GM12878 (cell line): ENCODE measurements around the gene TMBIM6. TPM values are rescaled to one million over a fixed set of nuclear protein-coding genes. Genes with fewer than 3 reads are reported as not detected.
"Not testable (repeated sequence)": the region's sequence is repeated elsewhere in the genome, so short reads cannot be mapped to it uniquely, and the experiment has no call there.

Experiments
- ATAC-seq: fragments of 200-7000 bp; cut with Tn5 transposase; 3 replicates; pipeline ENCODE4 v1.9.1; 2020; ENCODE audit warnings: mild to moderate bottlenecking, moderate library complexity
- BruUV-seq: library from RNA; stranded (reverse); fragments of 400-500 nt; replicated peaks from 2 replicates; lab custom pipeline; 2021; lab: Mats Ljungman, UMichigan
- CTCF ChIA-PET: fragments of 300-600 bp; sonication (Branson Sonifier 250); formaldehyde crosslinking; extraction: SDS; loops from one replicate; lab custom pipeline; 2021; ENCODE audit warnings: inconsistent platforms; lab: Yijun Ruan, JAX
- POLR2A ChIA-PET: fragments of 350-600 bp; formaldehyde crosslinking; extraction: SDS; loops from one replicate; lab custom pipeline; 2021; ENCODE audit warnings: inconsistent platforms; lab: Charles Lee
- RAD21 ChIA-PET: fragments of 300-600 bp; sonication (Branson Sonifier 250); formaldehyde crosslinking; loops from one replicate; lab custom pipeline; 2023; ENCODE audit warnings: antibody characterized with exemption; ENCODE audit not compliant: unreplicated experiment; lab: Charles Lee
- SMC1A ChIA-PET: fragments of 300-600 bp; sonication (Branson Sonifier 250); formaldehyde crosslinking; loops from one replicate; lab custom pipeline; 2023; ENCODE audit not compliant: unreplicated experiment, uncharacterized antibody; lab: Charles Lee
- DNase-seq: peaks from one replicate; pipeline ENCODE4 v3.0.0-alpha.2; 2011; ENCODE audit warnings: low read depth, low spot score
- FAIRE-seq: peaks from 3 replicates; lab custom pipeline; 2011; peaks lifted over from hg19 to GRCh38; lab: Jason Lieb, UNC
- H2AFZ ChIP-seq: 2 replicates; pipeline ENCODE4 v1.6.0; 2011; ENCODE audit warnings: low read depth, low read length, control low read depth; ENCODE audit not compliant: control insufficient read depth
- H3K27ac ChIP-seq: 2 replicates; pipeline ENCODE4 v1.5.1; 2011; ENCODE audit warnings: control low read depth; ENCODE audit not compliant: control insufficient read depth, insufficient read depth
- H3K27me3 ChIP-seq, 2 experiments: replicated peaks in 1 of 2; 2 replicates each; pipeline versions ENCODE4 v1.6.0 to v1.6.1; 2011; ENCODE audit warnings: low read length in 1 of 2; ENCODE audit not compliant: control insufficient read depth in 2 of 2, insufficient read depth in 2 of 2
- H3K36me3 ChIP-seq, 2 experiments: 2 replicates each; pipeline ENCODE4 v1.5.1; 2011; ENCODE audit warnings: low read length in 1 of 2; ENCODE audit not compliant: control insufficient read depth in 2 of 2, insufficient read depth in 2 of 2
- H3K4me1 ChIP-seq: 2 replicates; pipeline ENCODE4 v1.6.1; 2011; ENCODE audit warnings: mild to moderate bottlenecking, low read length, moderate library complexity, mixed read lengths; ENCODE audit not compliant: control insufficient read depth, insufficient read depth
- H3K4me2 ChIP-seq: 2 replicates; pipeline ENCODE4 v1.6.0; 2011; ENCODE audit warnings: control low read depth; ENCODE audit not compliant: control insufficient read depth, insufficient read depth
- H3K4me3 ChIP-seq: fragments of 200-600 bp; sonication (generic); 2 replicates; pipeline ENCODE4 v1.5.1; 2016
- H3K79me2 ChIP-seq: 2 replicates; pipeline ENCODE4 v1.6.0; 2011; ENCODE audit warnings: low read length; ENCODE audit not compliant: control insufficient read depth, insufficient read depth
- H3K9ac ChIP-seq: 2 replicates; pipeline ENCODE4 v1.8.0; 2011; ENCODE audit warnings: low read length, control low read depth, mixed read lengths; ENCODE audit not compliant: control insufficient read depth, insufficient read depth
- H3K9me3 ChIP-seq: replicated peaks from 3 replicates; pipeline ENCODE4 v1.5.1; 2011; ENCODE audit warnings: mild to moderate bottlenecking, low read length; ENCODE audit not compliant: control insufficient read depth, insufficient read depth
- H4K20me1 ChIP-seq: 2 replicates; pipeline ENCODE4 v1.6.0; 2011; ENCODE audit not compliant: control insufficient read depth, insufficient read depth
- NRF1 ChIP-seq: conservative IDR thresholded peaks from 2 replicates; pipeline ENCODE4 v1.6.1; 2011; ENCODE audit warnings: mild to moderate bottlenecking, low read depth, low read length, improper control_type of control experiment
- SP1 ChIP-seq: IDR thresholded peaks from one replicate; pipeline ENCODE4 v1.6.1; 2011; ENCODE audit warnings: low read depth, low read length
- SPI1 ChIP-seq: IDR thresholded peaks from 2 replicates; pipeline ENCODE4 v1.6.1; 2011; ENCODE audit warnings: low read depth, mild to moderate bottlenecking, low read length, moderate library complexity, borderline replicate concordance; ENCODE audit not compliant: insufficient read depth
- TAF1 ChIP-seq: IDR thresholded peaks from 2 replicates; pipeline ENCODE4 v1.6.1; 2011; ENCODE audit warnings: mild to moderate bottlenecking, low read depth, low read length, borderline replicate concordance
- ZNF24 ChIP-seq: fragments of 450-650 bp; IDR thresholded peaks from 2 replicates; pipeline ENCODE4 v1.6.1; 2017; ENCODE audit warnings: antibody characterized with exemption, mild to moderate bottlenecking
- ZSCAN29 ChIP-seq: fragments of 450-650 bp; IDR thresholded peaks from 2 replicates; pipeline ENCODE4 v1.6.1; 2017; ENCODE audit warnings: mild to moderate bottlenecking, moderate library complexity
- WGBS: methylation state at CpG from one replicate; pipeline ENCODE4 v1.1.6; 2016; ENCODE audit warnings: low lambda C conversion rate; ENCODE audit not compliant: insufficient replicate concordance, insufficient coverage; ENCODE audit errors: missing lambda C conversion rate; 5-methylcytosine and 5-hydroxymethylcytosine counted together
- in situ Hi-C: fragments of 300-500 bp; cut with MboI; formaldehyde crosslinking; loops from 9 replicates; pipeline ENCODE4 v1.14.3; 2018; ENCODE audit warnings: mixed read lengths
- intact Hi-C: fragments of 100-400 bp; cut with micrococcal nuclease; formaldehyde crosslinking; loops from one replicate; pipeline ENCODE4 v1.14.2; 2022; ENCODE audit not compliant: unreplicated experiment
- polyA plus RNA-seq, 11 experiments: library from polyadenylated mRNA; depleted of rRNA in 4 of 11; unstranded in 6 of 11; stranded (reverse) in 5 of 11; fragments of >200 nt; fragmentation: Nextera tagmentation in 4 of 11; fragmentation: Illumina TruSeq in 1 of 11; extraction: Ambion mirVana in 4 of 11; extraction: Trizol in 1 of 11; gene quantifications; 1 replicate in 1 of 11; 2 replicates in 10 of 11; pipeline versions ENCODE4 v1.2.1 to v1.2.3, GENCODE V29; 2011 to 2016; ENCODE audit warnings: inconsistent platforms in 2 of 11, missing spikeins in 2 of 11, low read depth in 1 of 11
- total RNA-seq, 4 experiments: library from RNA; depleted of rRNA in 3 of 4; stranded (reverse); fragments of >200 nt in 3 of 4; fragmentation: Illumina TruSeq in 1 of 4; extraction: Trizol in 1 of 4; gene quantifications; 2 replicates each; pipeline versions ENCODE4 v1.2.1 to v1.2.3, GENCODE V29; 2013 to 2021
- TF ChIP-seq, protein P1 (sequence below), 3 experiments: IDR thresholded peaks in 2 of 3; conservative IDR thresholded peaks in 1 of 3; 2 replicates each; pipeline ENCODE4 v1.5.1; 2011; ENCODE audit warnings: low read depth in 3 of 3, low read length in 3 of 3, mild to moderate bottlenecking in 3 of 3, control low read depth in 2 of 3, moderate library complexity in 2 of 3, inconsistent platforms in 1 of 3, mixed read lengths in 1 of 3; ENCODE audit not compliant: control insufficient read depth in 2 of 3, insufficient read depth in 1 of 3; ENCODE audit errors: extremely low read depth in 1 of 3

Gene TMBIM6
- total and polyA plus RNA-seq, 10 of the 15 experiments (the other 5 are each of a cell fraction or from before 2014, with no cell fraction given), result 224 to 1,192 (median 379) TPM

DNA sequence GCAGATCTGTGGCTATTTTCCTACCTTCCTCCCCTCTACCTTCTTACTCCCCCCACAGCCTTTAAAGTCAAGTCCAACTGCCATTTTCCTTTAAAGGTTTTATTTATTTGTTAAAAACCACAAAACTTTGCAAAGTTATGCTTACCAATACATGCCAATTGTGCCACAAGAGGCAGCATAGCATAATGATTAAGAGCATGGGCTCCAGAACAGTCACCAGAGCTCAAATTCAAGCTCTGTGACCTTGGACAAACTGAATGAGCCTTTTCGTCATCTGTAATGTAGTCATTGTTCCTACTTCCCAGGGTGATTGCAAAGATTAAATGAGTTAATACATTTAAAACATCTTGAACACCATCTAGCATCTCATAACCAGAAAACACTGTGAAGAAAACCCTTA is 21.1 kb upstream of the TMBIM6 start:
- intact Hi-C loops, result no loop called here
- no peak for TF ChIP-seq SPI1
- no peak for TF ChIP-seq NRF1
- TF ChIP-seq ZSCAN29, result no peak
- TF ChIP-seq, protein P1, sequence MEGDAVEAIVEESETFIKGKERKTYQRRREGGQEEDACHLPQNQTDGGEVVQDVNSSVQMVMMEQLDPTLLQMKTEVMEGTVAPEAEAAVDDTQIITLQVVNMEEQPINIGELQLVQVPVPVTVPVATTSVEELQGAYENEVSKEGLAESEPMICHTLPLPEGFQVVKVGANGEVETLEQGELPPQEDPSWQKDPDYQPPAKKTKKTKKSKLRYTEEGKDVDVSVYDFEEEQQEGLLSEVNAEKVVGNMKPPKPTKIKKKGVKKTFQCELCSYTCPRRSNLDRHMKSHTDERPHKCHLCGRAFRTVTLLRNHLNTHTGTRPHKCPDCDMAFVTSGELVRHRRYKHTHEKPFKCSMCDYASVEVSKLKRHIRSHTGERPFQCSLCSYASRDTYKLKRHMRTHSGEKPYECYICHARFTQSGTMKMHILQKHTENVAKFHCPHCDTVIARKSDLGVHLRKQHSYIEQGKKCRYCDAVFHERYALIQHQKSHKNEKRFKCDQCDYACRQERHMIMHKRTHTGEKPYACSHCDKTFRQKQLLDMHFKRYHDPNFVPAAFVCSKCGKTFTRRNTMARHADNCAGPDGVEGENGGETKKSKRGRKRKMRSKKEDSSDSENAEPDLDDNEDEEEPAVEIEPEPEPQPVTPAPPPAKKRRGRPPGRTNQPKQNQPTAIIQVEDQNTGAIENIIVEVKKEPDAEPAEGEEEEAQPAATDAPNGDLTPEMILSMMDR (IDR thresholded peaks at IDR 0.05 in 2 of 3, conservative IDR thresholded peaks at IDR 0.05 in 1 of 3; ENCODE audit: control insufficient read depth in 2 of 3, extremely low read depth in 1 of 3, insufficient read depth in 1 of 3, low read depth in 3 of 3, low read length in 3 of 3), result peak in 1 of 3 experiments; percentile 6; a peak in 1 of 6 replicates
- TF ChIP-seq TAF1, result no peak
- no peak for TF ChIP-seq SP1
- no peak for TF ChIP-seq ZNF24
- Histone ChIP-seq H3K4me1 (peaks cover 9% of the 10 kb centered on the region), H3K27me3 (no peaks in the 10 kb centered on the region), H2AFZ (no peak overlapping the region), H3K79me2 (no peaks in the 10 kb centered on the region), H4K20me1 (no peaks in the 10 kb centered on the region), H3K36me3 (no peaks in the 10 kb centered on the region), H3K27ac (no peak overlapping the region), H3K9ac (no peak overlapping the region), H3K4me2 (no peak overlapping the region), H3K4me3 (no peak overlapping the region), H3K9me3 (no peaks in the 10 kb centered on the region)
- POLR2A ChIA-PET, result no interaction called here
- in situ Hi-C loops, result no loop called here
- SMC1A ChIA-PET, result interaction anchor here (0.6 to 1.1 kb wide), 3 partner anchors 15 to 34 kb away, joined by 3 read pairs; no protein-coding TSS in a partner anchor
- RAD21 ChIA-PET, result no interaction called here
- peak; percentile 59 for ATAC-seq
- DNase-seq, result no peak
- WGBS, result 28% methylated on average over 1 of the region's 1 CpG
- FAIRE-seq, result no peak
- BruUV-seq, result no TSS peak
- CTCF ChIA-PET, result interaction anchor here (0.5 to 1.7 kb wide), 5 partner anchors 57 to 980 kb away, joined by 3 to 7 read pairs (median 3); no protein-coding TSS in a partner anchor

DNA sequence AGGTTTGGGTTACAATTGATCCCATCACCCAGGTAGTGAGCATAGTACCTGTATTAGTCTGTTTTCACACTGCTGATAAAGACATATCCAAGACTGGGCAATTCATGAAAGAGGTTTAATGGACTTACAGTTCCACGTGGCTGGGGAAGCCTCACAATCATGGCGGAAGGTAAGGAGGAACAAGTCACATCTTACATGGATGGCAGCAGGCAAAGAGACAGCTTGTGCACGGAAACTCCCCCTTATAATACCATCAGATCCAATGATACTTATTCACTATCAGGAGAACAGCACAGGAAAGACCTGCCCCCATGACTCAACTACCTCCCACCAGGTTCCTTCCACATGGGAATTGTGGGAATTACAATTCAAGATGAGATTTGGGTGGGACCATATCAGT is 20.0 kb upstream of the TMBIM6 start:
- H2AFZ ChIP-seq, POLR2A ChIA-PET, H4K20me1 ChIP-seq, H3K4me1 ChIP-seq, H3K36me3 ChIP-seq, H3K79me2 ChIP-seq, H3K9me3 ChIP-seq, SMC1A ChIA-PET, H3K9ac ChIP-seq, in situ Hi-C loops, ATAC-seq, FAIRE-seq, RAD21 ChIA-PET, intact Hi-C loops, H3K27me3 ChIP-seq, H3K4me3 ChIP-seq, H3K4me2 ChIP-seq, H3K27ac ChIP-seq, DNase-seq, BruUV-seq: not testable (repeated sequence)
- CTCF ChIA-PET, result interaction anchor here (1.1 to 1.7 kb wide), 3 partner anchors 56 to 363 kb away, joined by 3 to 7 read pairs (median 3); no protein-coding TSS in a partner anchor
- WGBS, result 52% methylated on average over 3 of the region's 3 CpGs
